IMR-90 (cell line): ENCODE results near the gene RPS6KA5. TPM values are rescaled to one million over a fixed set of nuclear protein-coding genes. Genes with fewer than 3 reads are reported as not detected.

Experiments
- ATAC-seq: fragments of 200-7000 bp; cut with Tn5 transposase; 2 replicates; pipeline ENCODE4 v1.9.1; 2020; ENCODE audit warnings: low read depth, mild to moderate bottlenecking, moderate library complexity
- BruUV-seq: library from RNA; stranded (reverse); fragments of 400-500 nt; replicated peaks from 2 replicates; lab custom pipeline; 2021; lab: Mats Ljungman, UMichigan
- CTCF ChIA-PET: fragments of 300-600 bp; formaldehyde crosslinking; extraction: SDS; loops from one replicate; lab custom pipeline; 2021; ENCODE audit warnings: antibody characterized with exemption; lab: Yijun Ruan, JAX
- POLR2A ChIA-PET: fragments of 300-600 bp; sonication (Branson Sonifier 250); formaldehyde crosslinking; loops from one replicate; lab custom pipeline; 2022; ENCODE audit warnings: antibody characterized with exemption; ENCODE audit not compliant: unreplicated experiment; lab: Charles Lee
- DNase-seq: peaks from one replicate; pipeline ENCODE4 v3.0.0; 2013
- H2AFZ ChIP-seq: replicated peaks from 2 replicates; pipeline ENCODE3; 2013; ENCODE audit warnings: low read length, mild to moderate bottlenecking; ENCODE audit not compliant: poor library complexity
- H2AK5ac ChIP-seq: 2 replicates; pipeline ENCODE4 v1.6.1; 2013; ENCODE audit warnings: low read depth, low read length, inconsistent platforms
- H2AK9ac ChIP-seq: replicated peaks from 2 replicates; pipeline ENCODE3; 2013; ENCODE audit warnings: mild to moderate bottlenecking, low read depth, low read length, moderate library complexity; ENCODE audit not compliant: poor library complexity
- H2BK120ac ChIP-seq: 2 replicates; pipeline ENCODE4 v1.6.1; 2013; ENCODE audit warnings: low read depth, low read length, inconsistent platforms
- H2BK15ac ChIP-seq: 3 replicates; pipeline ENCODE4 v1.6.1; 2013; ENCODE audit warnings: low read depth, low read length, inconsistent platforms
- H2BK20ac ChIP-seq: 2 replicates; pipeline ENCODE4 v1.6.1; 2013; ENCODE audit warnings: low read depth, mild to moderate bottlenecking, inconsistent platforms, low read length, moderate library complexity
- H2BK5ac ChIP-seq: 2 replicates; pipeline ENCODE4 v1.6.1; 2013; ENCODE audit warnings: mild to moderate bottlenecking, low read depth, low read length, inconsistent platforms; ENCODE audit not compliant: poor library complexity, severe bottlenecking
- H3K14ac ChIP-seq: replicated peaks from 2 replicates; pipeline ENCODE4 v1.6.1; 2013; ENCODE audit warnings: low read depth, low read length, inconsistent platforms
- H3K18ac ChIP-seq: 2 replicates; pipeline ENCODE4 v1.6.1; 2013; ENCODE audit warnings: low read depth, low read length, control low read depth
- H3K23ac ChIP-seq: 2 replicates; pipeline ENCODE4 v1.6.1; 2013; ENCODE audit warnings: low read depth, low read length, inconsistent platforms
- H3K27ac ChIP-seq: 2 replicates; pipeline ENCODE4 v1.5.1; 2013; ENCODE audit warnings: mild to moderate bottlenecking, control low read depth, low read length; ENCODE audit not compliant: insufficient read depth
- H3K27me3 ChIP-seq: 2 replicates; pipeline ENCODE4 v1.6.1; 2013; ENCODE audit warnings: low read length; ENCODE audit not compliant: control insufficient read depth, insufficient read depth
- H3K36me3 ChIP-seq: 2 replicates; pipeline ENCODE4 v1.6.1; 2013; ENCODE audit warnings: low read length, mixed read lengths; ENCODE audit not compliant: control insufficient read depth, insufficient read depth
- H3K4ac ChIP-seq: 2 replicates; pipeline ENCODE4 v1.6.1; 2013; ENCODE audit warnings: low read depth, low read length, inconsistent platforms
- H3K4me1 ChIP-seq: 2 replicates; pipeline ENCODE4 v1.6.1; 2013; ENCODE audit warnings: low read length, mixed read lengths; ENCODE audit not compliant: control insufficient read depth, insufficient read depth
- H3K4me2 ChIP-seq: 2 replicates; pipeline ENCODE4 v1.6.1; 2013; ENCODE audit warnings: low read depth, mild to moderate bottlenecking, control low read depth, low read length, moderate library complexity
- H3K4me3 ChIP-seq: 2 replicates; pipeline ENCODE4 v1.5.1; 2013; ENCODE audit warnings: low read depth, mild to moderate bottlenecking, control low read depth, low read length, moderate library complexity; ENCODE audit not compliant: insufficient read depth
- H3K56ac ChIP-seq: 2 replicates; pipeline ENCODE4 v1.6.1; 2013; ENCODE audit warnings: low read length, inconsistent platforms; ENCODE audit not compliant: insufficient read depth; ENCODE audit errors: extremely low read depth
- H3K79me1 ChIP-seq, 2 experiments: 2 replicates each; pipeline ENCODE4 v1.6.1; 2013; ENCODE audit warnings: low read length in 2 of 2, inconsistent platforms in 1 of 2, low read depth in 1 of 2
- H3K9ac ChIP-seq: 2 replicates; pipeline ENCODE4 v1.6.1; 2013; ENCODE audit warnings: low read depth, low read length, control low read depth
- H3K9me1 ChIP-seq: 2 replicates; pipeline ENCODE4 v1.6.1; 2013; ENCODE audit warnings: low read length, inconsistent platforms; ENCODE audit not compliant: insufficient read depth
- H3K9me3 ChIP-seq: 2 replicates; pipeline ENCODE4 v1.6.1; 2013; ENCODE audit warnings: low read length; ENCODE audit not compliant: control insufficient read depth, insufficient read depth
- H4K20me1 ChIP-seq: 2 replicates; pipeline ENCODE4 v1.6.1; 2013; ENCODE audit warnings: low read length, inconsistent platforms; ENCODE audit not compliant: insufficient read depth
- H4K5ac ChIP-seq: 2 replicates; pipeline ENCODE4 v1.6.1; 2013; ENCODE audit warnings: mild to moderate bottlenecking, low read depth, low read length, control low read depth
- H4K8ac ChIP-seq, 2 experiments: 2 replicates each; pipeline ENCODE4 v1.6.1; 2013; ENCODE audit warnings: low read depth in 2 of 2, low read length in 2 of 2, control low read depth in 1 of 2, inconsistent platforms in 1 of 2
- H4K91ac ChIP-seq: 2 replicates; pipeline ENCODE4 v1.6.1; 2013; ENCODE audit warnings: low read depth, low read length, inconsistent platforms; ENCODE audit not compliant: insufficient read depth
- BHLHE40 ChIP-seq: fragments of 150-350 bp; IDR thresholded peaks from 2 replicates; pipeline ENCODE4 v1.6.1; 2016; ENCODE audit warnings: mild to moderate bottlenecking, low read depth, low read length
- CTCF ChIP-seq: conservative IDR thresholded peaks from 2 replicates; pipeline ENCODE4 v1.5.1; 2012; ENCODE audit warnings: mild to moderate bottlenecking, low read depth, low read length, improper control_type of control experiment
- ELK1 ChIP-seq: fragments of 150-350 bp; IDR thresholded peaks from 2 replicates; pipeline ENCODE4 v1.6.1; 2016; ENCODE audit warnings: low read depth, mild to moderate bottlenecking, low read length, moderate library complexity, borderline replicate concordance
- FOS ChIP-seq: fragments of 150-350 bp; IDR thresholded peaks from 2 replicates; pipeline ENCODE4 v1.6.1; 2016; ENCODE audit warnings: low read depth, low read length
- MAFK ChIP-seq: IDR thresholded peaks from 2 replicates; pipeline ENCODE4 v1.6.1; 2012; ENCODE audit warnings: low read depth, low read length, improper control_type of control experiment
- MAZ ChIP-seq: IDR thresholded peaks from 2 replicates; pipeline ENCODE4 v1.6.1; 2012; ENCODE audit warnings: low read depth, mild to moderate bottlenecking, low read length, improper control_type of control experiment, moderate library complexity, borderline replicate concordance
- MXI1 ChIP-seq: IDR thresholded peaks from 2 replicates; pipeline ENCODE4 v1.6.1; 2012; ENCODE audit warnings: low read depth, mild to moderate bottlenecking, low read length, moderate library complexity, borderline replicate concordance
- POLR2A ChIP-seq: IDR thresholded peaks from 2 replicates; pipeline ENCODE4 v1.6.1; 2012; ENCODE audit warnings: mild to moderate bottlenecking, low read depth, low read length
- RCOR1 ChIP-seq: IDR thresholded peaks from 2 replicates; pipeline ENCODE4 v1.6.1; 2012; ENCODE audit warnings: mild to moderate bottlenecking, low read length, improper control_type of control experiment; ENCODE audit not compliant: insufficient replicate concordance
- RFX5 ChIP-seq: IDR thresholded peaks from 2 replicates; pipeline ENCODE4 v1.8.0; 2012; ENCODE audit warnings: low read depth, mild to moderate bottlenecking, low read length, moderate library complexity
- SMC3 ChIP-seq: fragments of 150-350 bp; IDR thresholded peaks from 2 replicates; pipeline ENCODE4 v1.6.1; 2016; ENCODE audit warnings: low read depth, mild to moderate bottlenecking, antibody characterized with exemption, low read length, moderate library complexity
- WGBS, 2 experiments: methylation state at CpG; one replicate each; pipeline versions ENCODE4 v1.1.5 to v1.1.7; 2013; ENCODE audit warnings: missing lambda C conversion rate in 2 of 2; ENCODE audit not compliant: insufficient read length in 1 of 2; ENCODE audit errors: extremely low coverage in 2 of 2; 5-methylcytosine and 5-hydroxymethylcytosine counted together
- dilution Hi-C: fragments of 300-500 bp; cut with HindIII; formaldehyde crosslinking; loops from one replicate; pipeline ENCODE4 v1.14.3; 2018; ENCODE audit warnings: low sequenced_read_pairs; ENCODE audit not compliant: unreplicated experiment
- in situ Hi-C: fragments of 300-500 bp; cut with MboI; formaldehyde crosslinking; loops from 3 replicates; pipeline ENCODE4 v1.14.3; 2019; ENCODE audit warnings: low sequenced_read_pairs, inconsistent platforms, mixed read lengths
- intact Hi-C: fragments of 100-400 bp; cut with micrococcal nuclease; formaldehyde crosslinking; loops from 2 replicates; pipeline ENCODE4 v1.10.0; 2022
- polyA plus RNA-seq, 3 experiments: library from polyadenylated mRNA; depleted of rRNA; stranded (reverse); fragments of >200 nt; gene quantifications; 2 replicates each; pipeline ENCODE4 v1.2.3, GENCODE V29; 2012; ENCODE audit warnings: low replicate concordance in 1 of 3
- total RNA-seq: library from RNA; depleted of rRNA; stranded (reverse); fragments of >200 nt; gene quantifications from 2 replicates; pipeline ENCODE4 v1.2.3, GENCODE V29; 2012

RPS6KA5 gene
- total and polyA plus RNA-seq, 2 of the 4 experiments (the other 2 are of a cell fraction): 0.36 TPM

- Histone ChIP-seq H3K27ac (no peak overlapping the region), H2BK5ac (no peak overlapping the region), H2BK15ac (no peak overlapping the region), H3K23ac (no peak overlapping the region), H2BK20ac (no peak overlapping the region), H3K27me3 (peaks cover 17% of the 10 kb centered on the region), H2AK5ac (no peak overlapping the region), H3K4me2 (no peak overlapping the region), H3K36me3 (no peaks in the 10 kb centered on the region), H3K18ac (no peak overlapping the region), H4K20me1 (no peaks in the 10 kb centered on the region; the same call in 1 of the 2 replicates), H3K56ac (no peak overlapping the region), H3K14ac (no peak overlapping the region), H3K4me3 (no peak overlapping the region), H2AFZ (no peak overlapping the region), H3K4ac (no peak overlapping the region), H4K5ac (no peak overlapping the region), H4K8ac (no peak overlapping the region), H3K4me1 (no peaks in the 10 kb centered on the region), H3K9me3 (no peaks in the 10 kb centered on the region), H3K79me1 (no peaks in the 10 kb centered on the region), H4K91ac (no peak overlapping the region), H3K9me1 (no peaks in the 10 kb centered on the region), H2BK120ac (no peak overlapping the region), H2AK9ac (no peak overlapping the region), H3K9ac (no peak overlapping the region)
- BruUV-seq: no TSS peak
- ChIA-PET CTCF (no interaction called here), POLR2A (no interaction called here)
- no peak for TF ChIP-seq RFX5
- no peak for TF ChIP-seq MAZ
- no peak for TF ChIP-seq POLR2A
- no peak for TF ChIP-seq BHLHE40
- no peak for TF ChIP-seq MXI1
- no peak for TF ChIP-seq RCOR1
- no peak for TF ChIP-seq FOS
- no peak for TF ChIP-seq CTCF
- no peak for TF ChIP-seq ELK1
- no peak for TF ChIP-seq MAFK
- TF ChIP-seq SMC3: no peak
- in situ Hi-C loops (no loop called here), intact Hi-C loops (no loop called here), dilution Hi-C loops (no loop called here)
- ATAC-seq (no peak), DNase-seq (no peak)
- no CpG with 5 or more reads among the region's 7 CpGs for WGBS, 2 experiments
Observed at GRCh38 chr14:91089958-91090535, 29.6 kb upstream of the RPS6KA5 start.
